ENCODE results near the gene POLR1B. TPM values are rescaled to one million over a fixed set of nuclear protein-coding genes. Genes with fewer than 3 reads are reported as not detected.
A peak's percentile ranks its signal among the peaks of the same experiment; 100 is the strongest.

Gene POLR1B
- total and polyA plus RNA-seq, 2 of the 13 experiments (the other 11 are each of a cell fraction or from before 2014, with no cell fraction given), result 18.3 to 46.0 TPM

DNA sequence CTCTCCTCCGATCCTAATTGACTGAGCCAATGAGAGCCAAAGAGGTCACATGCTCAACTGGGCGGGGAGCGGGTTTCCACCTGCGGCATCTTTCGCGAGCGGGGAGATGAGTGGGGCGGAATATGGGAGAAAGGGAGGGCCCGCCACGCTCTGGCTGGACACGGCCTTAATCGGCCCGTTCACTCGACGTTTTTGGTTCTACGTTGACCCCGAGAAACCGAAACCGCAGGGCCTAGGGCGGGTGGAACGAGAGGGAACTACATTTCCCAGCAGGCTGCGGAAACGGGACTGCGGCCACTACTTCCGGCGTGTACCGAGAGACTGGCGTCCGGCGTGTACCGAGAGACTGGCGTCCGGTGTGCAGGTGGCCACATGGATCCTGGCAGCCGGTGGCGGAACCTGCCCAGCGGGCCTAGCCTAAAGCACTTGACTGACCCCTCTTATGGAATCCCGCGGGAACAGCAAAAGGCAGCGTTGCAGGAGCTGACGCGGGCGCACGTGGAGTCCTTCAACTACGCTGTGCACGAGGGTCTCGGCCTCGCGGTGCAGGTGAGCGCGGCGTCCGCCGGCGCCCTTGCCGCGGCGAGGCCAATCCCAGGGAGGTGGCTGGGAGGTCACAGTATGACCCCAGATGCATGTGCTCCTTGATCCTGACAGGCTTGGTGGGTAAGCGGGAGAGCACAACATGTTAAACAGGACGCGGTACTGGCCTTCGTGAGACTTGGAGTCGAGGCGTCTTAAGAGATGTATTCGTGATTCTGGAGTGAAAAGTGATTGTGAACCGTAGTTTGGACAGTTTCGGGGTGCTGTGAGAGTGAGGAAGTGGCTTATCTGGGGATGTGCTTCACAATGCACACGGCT, at the start of gene POLR1B (continued):
- TF ChIP-seq, protein P1, sequence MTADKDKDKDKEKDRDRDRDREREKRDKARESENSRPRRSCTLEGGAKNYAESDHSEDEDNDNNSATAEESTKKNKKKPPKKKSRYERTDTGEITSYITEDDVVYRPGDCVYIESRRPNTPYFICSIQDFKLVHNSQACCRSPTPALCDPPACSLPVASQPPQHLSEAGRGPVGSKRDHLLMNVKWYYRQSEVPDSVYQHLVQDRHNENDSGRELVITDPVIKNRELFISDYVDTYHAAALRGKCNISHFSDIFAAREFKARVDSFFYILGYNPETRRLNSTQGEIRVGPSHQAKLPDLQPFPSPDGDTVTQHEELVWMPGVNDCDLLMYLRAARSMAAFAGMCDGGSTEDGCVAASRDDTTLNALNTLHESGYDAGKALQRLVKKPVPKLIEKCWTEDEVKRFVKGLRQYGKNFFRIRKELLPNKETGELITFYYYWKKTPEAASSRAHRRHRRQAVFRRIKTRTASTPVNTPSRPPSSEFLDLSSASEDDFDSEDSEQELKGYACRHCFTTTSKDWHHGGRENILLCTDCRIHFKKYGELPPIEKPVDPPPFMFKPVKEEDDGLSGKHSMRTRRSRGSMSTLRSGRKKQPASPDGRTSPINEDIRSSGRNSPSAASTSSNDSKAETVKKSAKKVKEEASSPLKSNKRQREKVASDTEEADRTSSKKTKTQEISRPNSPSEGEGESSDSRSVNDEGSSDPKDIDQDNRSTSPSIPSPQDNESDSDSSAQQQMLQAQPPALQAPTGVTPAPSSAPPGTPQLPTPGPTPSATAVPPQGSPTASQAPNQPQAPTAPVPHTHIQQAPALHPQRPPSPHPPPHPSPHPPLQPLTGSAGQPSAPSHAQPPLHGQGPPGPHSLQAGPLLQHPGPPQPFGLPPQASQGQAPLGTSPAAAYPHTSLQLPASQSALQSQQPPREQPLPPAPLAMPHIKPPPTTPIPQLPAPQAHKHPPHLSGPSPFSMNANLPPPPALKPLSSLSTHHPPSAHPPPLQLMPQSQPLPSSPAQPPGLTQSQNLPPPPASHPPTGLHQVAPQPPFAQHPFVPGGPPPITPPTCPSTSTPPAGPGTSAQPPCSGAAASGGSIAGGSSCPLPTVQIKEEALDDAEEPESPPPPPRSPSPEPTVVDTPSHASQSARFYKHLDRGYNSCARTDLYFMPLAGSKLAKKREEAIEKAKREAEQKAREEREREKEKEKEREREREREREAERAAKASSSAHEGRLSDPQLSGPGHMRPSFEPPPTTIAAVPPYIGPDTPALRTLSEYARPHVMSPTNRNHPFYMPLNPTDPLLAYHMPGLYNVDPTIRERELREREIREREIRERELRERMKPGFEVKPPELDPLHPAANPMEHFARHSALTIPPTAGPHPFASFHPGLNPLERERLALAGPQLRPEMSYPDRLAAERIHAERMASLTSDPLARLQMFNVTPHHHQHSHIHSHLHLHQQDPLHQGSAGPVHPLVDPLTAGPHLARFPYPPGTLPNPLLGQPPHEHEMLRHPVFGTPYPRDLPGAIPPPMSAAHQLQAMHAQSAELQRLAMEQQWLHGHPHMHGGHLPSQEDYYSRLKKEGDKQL (CRISPR knock-in tag; IDR thresholded peaks at IDR 0.05; ENCODE audit: low read depth), result 0 out of 2 replicates have a peak, but pooled peaks have one; percentile 12
- no peak for TF ChIP-seq CHD4 (IDR thresholded peaks at IDR 0.05; ENCODE audit: borderline replicate concordance, low read length)
- TF ChIP-seq NCOR1 (IDR thresholded peaks at IDR 0.05; ENCODE audit: borderline replicate concordance, low read length), result 0 out of 2 replicates have a peak, but pooled peaks have one; percentile 20
- TF ChIP-seq ZNF883 (CRISPR knock-in tag; IDR thresholded peaks at IDR 0.05; ENCODE audit: not compliant biosample characterization), result peak; percentile 63
- peak; percentile 94; the same call in 1 of the 2 replicates for TF ChIP-seq ZSCAN20 (CRISPR knock-in tag; IDR thresholded peaks at IDR 0.05; ENCODE audit: borderline replicate concordance)
- TF ChIP-seq ZNF792 (CRISPR knock-in tag; IDR thresholded peaks at IDR 0.05), result peak; percentile 87; the same call in 1 of the 2 replicates
- TF ChIP-seq, protein P2, sequence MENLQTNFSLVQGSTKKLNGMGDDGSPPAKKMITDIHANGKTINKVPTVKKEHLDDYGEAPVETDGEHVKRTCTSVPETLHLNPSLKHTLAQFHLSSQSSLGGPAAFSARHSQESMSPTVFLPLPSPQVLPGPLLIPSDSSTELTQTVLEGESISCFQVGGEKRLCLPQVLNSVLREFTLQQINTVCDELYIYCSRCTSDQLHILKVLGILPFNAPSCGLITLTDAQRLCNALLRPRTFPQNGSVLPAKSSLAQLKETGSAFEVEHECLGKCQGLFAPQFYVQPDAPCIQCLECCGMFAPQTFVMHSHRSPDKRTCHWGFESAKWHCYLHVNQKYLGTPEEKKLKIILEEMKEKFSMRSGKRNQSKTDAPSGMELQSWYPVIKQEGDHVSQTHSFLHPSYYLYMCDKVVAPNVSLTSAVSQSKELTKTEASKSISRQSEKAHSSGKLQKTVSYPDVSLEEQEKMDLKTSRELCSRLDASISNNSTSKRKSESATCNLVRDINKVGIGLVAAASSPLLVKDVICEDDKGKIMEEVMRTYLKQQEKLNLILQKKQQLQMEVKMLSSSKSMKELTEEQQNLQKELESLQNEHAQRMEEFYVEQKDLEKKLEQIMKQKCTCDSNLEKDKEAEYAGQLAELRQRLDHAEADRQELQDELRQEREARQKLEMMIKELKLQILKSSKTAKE (CRISPR knock-in tag; IDR thresholded peaks at IDR 0.05; ENCODE audit: borderline replicate concordance), result no peak
- TF ChIP-seq, protein P3, sequence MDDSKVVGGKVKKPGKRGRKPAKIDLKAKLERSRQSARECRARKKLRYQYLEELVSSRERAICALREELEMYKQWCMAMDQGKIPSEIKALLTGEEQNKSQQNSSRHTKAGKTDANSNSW (CRISPR knock-in tag; IDR thresholded peaks at IDR 0.05; ENCODE audit: borderline replicate concordance), result peak; percentile 91; the same call in 1 of the 2 replicates
- TF ChIP-seq MED13 (CRISPR knock-in tag; IDR thresholded peaks at IDR 0.05), result peak; percentile 79; the same call in 1 of the 2 replicates
- TF ChIP-seq EED (CRISPR knock-in tag; IDR thresholded peaks at IDR 0.05), result peak; percentile 97
- peak; percentile 74 for TF ChIP-seq TBL1XR1 (IDR thresholded peaks at IDR 0.05; ENCODE audit: borderline replicate concordance, low read length, partially characterized antibody)
- no peak for TF ChIP-seq ZFP36 (IDR thresholded peaks at IDR 0.05; ENCODE audit: borderline replicate concordance, low read depth, low read length, partially characterized antibody)
- TF ChIP-seq, protein P4, sequence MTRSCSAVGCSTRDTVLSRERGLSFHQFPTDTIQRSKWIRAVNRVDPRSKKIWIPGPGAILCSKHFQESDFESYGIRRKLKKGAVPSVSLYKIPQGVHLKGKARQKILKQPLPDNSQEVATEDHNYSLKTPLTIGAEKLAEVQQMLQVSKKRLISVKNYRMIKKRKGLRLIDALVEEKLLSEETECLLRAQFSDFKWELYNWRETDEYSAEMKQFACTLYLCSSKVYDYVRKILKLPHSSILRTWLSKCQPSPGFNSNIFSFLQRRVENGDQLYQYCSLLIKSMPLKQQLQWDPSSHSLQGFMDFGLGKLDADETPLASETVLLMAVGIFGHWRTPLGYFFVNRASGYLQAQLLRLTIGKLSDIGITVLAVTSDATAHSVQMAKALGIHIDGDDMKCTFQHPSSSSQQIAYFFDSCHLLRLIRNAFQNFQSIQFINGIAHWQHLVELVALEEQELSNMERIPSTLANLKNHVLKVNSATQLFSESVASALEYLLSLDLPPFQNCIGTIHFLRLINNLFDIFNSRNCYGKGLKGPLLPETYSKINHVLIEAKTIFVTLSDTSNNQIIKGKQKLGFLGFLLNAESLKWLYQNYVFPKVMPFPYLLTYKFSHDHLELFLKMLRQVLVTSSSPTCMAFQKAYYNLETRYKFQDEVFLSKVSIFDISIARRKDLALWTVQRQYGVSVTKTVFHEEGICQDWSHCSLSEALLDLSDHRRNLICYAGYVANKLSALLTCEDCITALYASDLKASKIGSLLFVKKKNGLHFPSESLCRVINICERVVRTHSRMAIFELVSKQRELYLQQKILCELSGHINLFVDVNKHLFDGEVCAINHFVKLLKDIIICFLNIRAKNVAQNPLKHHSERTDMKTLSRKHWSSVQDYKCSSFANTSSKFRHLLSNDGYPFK (CRISPR knock-in tag; IDR thresholded peaks at IDR 0.05; ENCODE audit: borderline replicate concordance), result peak; percentile 93
- TF ChIP-seq SRSF1 (optimal IDR thresholded peaks at IDR 0.05; ENCODE audit: low read depth, low read length), result peak; percentile 86
- peak; percentile 96 for TF ChIP-seq SAFB2 (CRISPR knock-in tag; IDR thresholded peaks at IDR 0.05; ENCODE audit: borderline replicate concordance, low read depth)
- TF ChIP-seq ZKSCAN8 (CRISPR knock-in tag; IDR thresholded peaks at IDR 0.05; ENCODE audit: borderline replicate concordance), result peak; percentile 27; the same call in 1 of the 2 replicates
- peak; percentile 99 for TF ChIP-seq NRL (CRISPR knock-in tag; IDR thresholded peaks at IDR 0.05; ENCODE audit: borderline replicate concordance)

Data from HepG2 (cell line).